CD4-positive, alpha-beta T cell treated with Interleukin-17A for 1 hour (primary cell): ENCODE results near the gene PRM1.

Experiments used
- DNase-seq: peaks from one replicate; pipeline ENCODE4 v3.0.0-alpha.2; 2020

Gene PRM1

GRCh38 chr16:11270602-11271162, 10.4 kb downstream of the PRM1 start:
- DNase-seq: no peak

- DNase-seq: no peak
These were observed 12.2 kb downstream of the PRM1 start, which contains the start of gene TNP2 for GRCh38 chr16:11268921-11269375. TSS of gene TNP2 (minus strand) at chr16:11269325. CDS start at chr16:11269262, 63 bp downstream.

- DNase-seq: no peak
These were observed 16.0 kb downstream of the PRM1 start for GRCh38 chr16:11265124-11265523.

- DNase-seq: no peak
These were observed 16.8 kb downstream of the PRM1 start for GRCh38 chr16:11264155-11264832.

- peak; percentile 49 for DNase-seq
These were observed 17.4 kb downstream of the PRM1 start for GRCh38 chr16:11263737-11264136.

- DNase-seq: no peak
These were observed 18.2 kb downstream of the PRM1 start for GRCh38 chr16:11262915-11263314.

- DNase-seq: no peak
These were observed 20.5 kb downstream of the PRM1 start for GRCh38 chr16:11260596-11260966.

- DNase-seq: no peak
These were observed 21.2 kb downstream of the PRM1 start for GRCh38 chr16:11259655-11260595.

- DNase-seq: peak; percentile 71
These were observed 22.3 kb downstream of the PRM1 start for GRCh38 chr16:11258553-11259492.

GRCh38 chr16:11257131-11257938, 23.8 kb downstream of the PRM1 start:
- peak; percentile 72 for DNase-seq

GRCh38 chr16:11256661-11257130, 24.4 kb downstream of the PRM1 start:
- DNase-seq: no peak

GRCh38 chr16:11255737-11256660, 25.1 kb downstream of the PRM1 start, which contains the start of gene SOCS1:
TSS of gene SOCS1 (minus strand) at chr16:11256204. CDS start at chr16:11255478, 726 bp downstream.
- DNase-seq: peak; percentile 89

- peak; percentile 68 for DNase-seq
These were observed 26.0 kb downstream of the PRM1 start for GRCh38 chr16:11254913-11255736.

GRCh38 chr16:11253995-11254912, 26.9 kb downstream of the PRM1 start:
- no peak for DNase-seq

- DNase-seq: peak; percentile 70
These were observed 27.8 kb downstream of the PRM1 start for GRCh38 chr16:11253009-11253994.

- no peak for DNase-seq
These were observed 28.6 kb downstream of the PRM1 start for GRCh38 chr16:11252482-11252931.
